GM12878 (cell line): ENCODE measurements around the gene ANKRD44. TPM values are rescaled to one million over a fixed set of nuclear protein-coding genes. Genes with fewer than 3 reads are reported as not detected.

Experiments used
- ATAC-seq: fragments of 200-7000 bp; cut with Tn5 transposase; 3 replicates; pipeline ENCODE4 v1.9.1; 2020; ENCODE audit warnings: mild to moderate bottlenecking, moderate library complexity
- BruUV-seq: library from RNA; stranded (reverse); fragments of 400-500 nt; replicated peaks from 2 replicates; lab custom pipeline; 2021; lab: Mats Ljungman, UMichigan
- CTCF ChIA-PET: fragments of 300-600 bp; sonication (Branson Sonifier 250); formaldehyde crosslinking; extraction: SDS; loops from one replicate; lab custom pipeline; 2021; ENCODE audit warnings: inconsistent platforms; lab: Yijun Ruan, JAX
- POLR2A ChIA-PET: fragments of 350-600 bp; formaldehyde crosslinking; extraction: SDS; loops from one replicate; lab custom pipeline; 2021; ENCODE audit warnings: inconsistent platforms; lab: Charles Lee
- RAD21 ChIA-PET: fragments of 300-600 bp; sonication (Branson Sonifier 250); formaldehyde crosslinking; loops from one replicate; lab custom pipeline; 2023; ENCODE audit warnings: antibody characterized with exemption; ENCODE audit not compliant: unreplicated experiment; lab: Charles Lee
- SMC1A ChIA-PET: fragments of 300-600 bp; sonication (Branson Sonifier 250); formaldehyde crosslinking; loops from one replicate; lab custom pipeline; 2023; ENCODE audit not compliant: unreplicated experiment, uncharacterized antibody; lab: Charles Lee
- DNase-seq: peaks from one replicate; pipeline ENCODE4 v3.0.0-alpha.2; 2011; ENCODE audit warnings: low read depth, low spot score
- FAIRE-seq: peaks from 3 replicates; lab custom pipeline; 2011; peaks lifted over from hg19 to GRCh38; lab: Jason Lieb, UNC
- H2AFZ ChIP-seq: 2 replicates; pipeline ENCODE4 v1.6.0; 2011; ENCODE audit warnings: low read depth, low read length, control low read depth; ENCODE audit not compliant: control insufficient read depth
- H3K27ac ChIP-seq: 2 replicates; pipeline ENCODE4 v1.5.1; 2011; ENCODE audit warnings: control low read depth; ENCODE audit not compliant: control insufficient read depth, insufficient read depth
- H3K27me3 ChIP-seq, 2 experiments: replicated peaks in 1 of 2; 2 replicates each; pipeline versions ENCODE4 v1.6.0 to v1.6.1; 2011; ENCODE audit warnings: low read length in 1 of 2; ENCODE audit not compliant: control insufficient read depth in 2 of 2, insufficient read depth in 2 of 2
- H3K36me3 ChIP-seq, 2 experiments: 2 replicates each; pipeline ENCODE4 v1.5.1; 2011; ENCODE audit warnings: low read length in 1 of 2; ENCODE audit not compliant: control insufficient read depth in 2 of 2, insufficient read depth in 2 of 2
- H3K4me1 ChIP-seq: 2 replicates; pipeline ENCODE4 v1.6.1; 2011; ENCODE audit warnings: mild to moderate bottlenecking, low read length, moderate library complexity, mixed read lengths; ENCODE audit not compliant: control insufficient read depth, insufficient read depth
- H3K4me2 ChIP-seq: 2 replicates; pipeline ENCODE4 v1.6.0; 2011; ENCODE audit warnings: control low read depth; ENCODE audit not compliant: control insufficient read depth, insufficient read depth
- H3K4me3 ChIP-seq: fragments of 200-600 bp; sonication (generic); 2 replicates; pipeline ENCODE4 v1.5.1; 2016
- H3K79me2 ChIP-seq: 2 replicates; pipeline ENCODE4 v1.6.0; 2011; ENCODE audit warnings: low read length; ENCODE audit not compliant: control insufficient read depth, insufficient read depth
- H3K9ac ChIP-seq: 2 replicates; pipeline ENCODE4 v1.8.0; 2011; ENCODE audit warnings: low read length, control low read depth, mixed read lengths; ENCODE audit not compliant: control insufficient read depth, insufficient read depth
- H3K9me3 ChIP-seq: replicated peaks from 3 replicates; pipeline ENCODE4 v1.5.1; 2011; ENCODE audit warnings: mild to moderate bottlenecking, low read length; ENCODE audit not compliant: control insufficient read depth, insufficient read depth
- H4K20me1 ChIP-seq: 2 replicates; pipeline ENCODE4 v1.6.0; 2011; ENCODE audit not compliant: control insufficient read depth, insufficient read depth
- ATF7 ChIP-seq: fragments of 450-650 bp; IDR thresholded peaks from 2 replicates; pipeline ENCODE4 v1.6.1; 2016; ENCODE audit warnings: low read depth, mild to moderate bottlenecking
- IKZF2 ChIP-seq, 2 experiments: fragments of 450-650 bp; IDR thresholded peaks; 2 replicates each; pipeline ENCODE4 v1.6.1; 2017; ENCODE audit warnings: mild to moderate bottlenecking in 2 of 2, moderate library complexity in 2 of 2
- JUNB ChIP-seq: IDR thresholded peaks from 2 replicates; pipeline ENCODE4 v1.6.1; 2016; ENCODE audit warnings: antibody characterized with exemption, mild to moderate bottlenecking
- MTA2 ChIP-seq: fragments of 450-650 bp; IDR thresholded peaks from 2 replicates; pipeline ENCODE4 v1.6.1; 2016; ENCODE audit warnings: low read depth, mild to moderate bottlenecking, moderate library complexity
- NBN ChIP-seq: fragments of 450-650 bp; IDR thresholded peaks from 2 replicates; pipeline ENCODE4 v1.6.1; 2016
- NFIC ChIP-seq: IDR thresholded peaks from 2 replicates; pipeline ENCODE4 v1.6.1; 2012; ENCODE audit warnings: low read depth, mild to moderate bottlenecking, inconsistent platforms, low read length, moderate library complexity
- RUNX3 ChIP-seq: IDR thresholded peaks from 2 replicates; pipeline ENCODE4 v1.6.1; 2012; ENCODE audit warnings: low read length, inconsistent platforms
- TBL1XR1 ChIP-seq: IDR thresholded peaks from 2 replicates; pipeline ENCODE4 v1.6.1; 2012; ENCODE audit warnings: low read depth, low read length, improper control_type of control experiment
- WGBS: methylation state at CpG from one replicate; pipeline ENCODE4 v1.1.6; 2016; ENCODE audit warnings: low lambda C conversion rate; ENCODE audit not compliant: insufficient replicate concordance, insufficient coverage; ENCODE audit errors: missing lambda C conversion rate; 5-methylcytosine and 5-hydroxymethylcytosine counted together
- in situ Hi-C: fragments of 300-500 bp; cut with MboI; formaldehyde crosslinking; loops from 9 replicates; pipeline ENCODE4 v1.14.3; 2018; ENCODE audit warnings: mixed read lengths
- intact Hi-C: fragments of 100-400 bp; cut with micrococcal nuclease; formaldehyde crosslinking; loops from one replicate; pipeline ENCODE4 v1.14.2; 2022; ENCODE audit not compliant: unreplicated experiment
- polyA plus RNA-seq, 11 experiments: library from polyadenylated mRNA; depleted of rRNA in 4 of 11; unstranded in 6 of 11; stranded (reverse) in 5 of 11; fragments of >200 nt; fragmentation: Nextera tagmentation in 4 of 11; fragmentation: Illumina TruSeq in 1 of 11; extraction: Ambion mirVana in 4 of 11; extraction: Trizol in 1 of 11; gene quantifications; 1 replicate in 1 of 11; 2 replicates in 10 of 11; pipeline versions ENCODE4 v1.2.1 to v1.2.3, GENCODE V29; 2011 to 2016; ENCODE audit warnings: inconsistent platforms in 2 of 11, missing spikeins in 2 of 11, low read depth in 1 of 11
- total RNA-seq, 4 experiments: library from RNA; depleted of rRNA in 3 of 4; stranded (reverse); fragments of >200 nt in 3 of 4; fragmentation: Illumina TruSeq in 1 of 4; extraction: Trizol in 1 of 4; gene quantifications; 2 replicates each; pipeline versions ENCODE4 v1.2.1 to v1.2.3, GENCODE V29; 2013 to 2021
- TF ChIP-seq, protein P1 (sequence below): fragments of 450-650 bp; IDR thresholded peaks from 2 replicates; pipeline ENCODE4 v1.6.1; 2018; ENCODE audit warnings: mild to moderate bottlenecking, low read depth, moderate library complexity; ENCODE audit not compliant: partially characterized antibody
- TF ChIP-seq, protein P2 (sequence below): fragments of 150-350 bp; IDR thresholded peaks from 2 replicates; pipeline ENCODE4 v1.6.1; 2016; ENCODE audit warnings: low read depth, low read length
- TF ChIP-seq, protein P3 (sequence below): fragments of 450-650 bp; IDR thresholded peaks from 2 replicates; pipeline ENCODE4 v1.6.1; 2017; ENCODE audit warnings: low read depth, mild to moderate bottlenecking, moderate library complexity
- TF ChIP-seq, protein P4 (sequence below): IDR thresholded peaks from 2 replicates; pipeline ENCODE4 v1.6.1; 2012; ENCODE audit warnings: low read depth, low read length, improper control_type of control experiment
- TF ChIP-seq, protein P5 (sequence below): fragments of 450-650 bp; IDR thresholded peaks from 2 replicates; pipeline ENCODE4 v1.6.1; 2016; ENCODE audit warnings: mild to moderate bottlenecking

The ANKRD44 gene
- total and polyA plus RNA-seq, 10 of the 15 experiments (the other 5 are each of a cell fraction or from before 2014, with no cell fraction given): 19.1 to 99.1 (median 59.6) TPM

DNA sequence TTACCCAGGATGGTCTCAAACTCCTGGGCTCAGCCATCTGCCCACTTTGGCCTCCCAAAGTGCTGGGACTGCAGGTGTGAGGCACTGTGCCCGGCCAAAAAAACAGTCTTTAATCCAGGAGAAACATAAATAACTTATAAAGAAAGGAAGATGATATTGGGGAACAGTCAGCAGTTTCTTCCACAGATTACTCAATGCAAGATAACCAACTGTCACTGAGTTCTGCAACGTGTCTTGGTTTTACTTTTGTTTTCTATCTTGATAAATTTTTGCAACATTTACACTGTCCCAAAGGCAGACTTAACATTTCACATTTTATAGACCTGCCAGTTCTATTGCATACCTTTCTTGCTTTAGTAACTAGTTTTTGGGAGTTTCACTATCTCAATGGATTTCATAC, 71.1 kb downstream of the ANKRD44 start:
- SMC1A ChIA-PET: interaction anchor here (0.8 to 10.7 kb wide), 16 partner anchors 10 to 109 kb away, joined by 3 to 175 read pairs (median 6); no protein-coding TSS in a partner anchor
- RAD21 ChIA-PET: interaction anchor here (0.8 to 6.2 kb wide), 14 partner anchors 12 to 69 kb away, joined by 3 to 58 read pairs (median 8); no protein-coding TSS in a partner anchor
- intact Hi-C loops: loop anchor here (2.0 kb wide), 2 partner anchors 37 to 49 kb away; no protein-coding TSS in a partner anchor
- Histone ChIP-seq H3K27me3 (no peaks in the 10 kb centered on the region), H3K9ac (peak overlapping the region; percentile 64), H3K4me2 (peak overlapping the region; percentile 93), H3K27ac (peak overlapping the region; percentile 77), H3K9me3 (peaks cover 2% of the 10 kb centered on the region; the same call in 2 of the 3 replicates), H4K20me1 (no peaks in the 10 kb centered on the region), H3K4me1 (peaks cover 49% of the 10 kb centered on the region), H3K36me3 (no peaks in the 10 kb centered on the region; a peak in 1 of 4 replicates), H3K79me2 (peaks cover 91% of the 10 kb centered on the region), H2AFZ (no peak overlapping the region), H3K4me3 (peak overlapping the region; percentile 56)
- in situ Hi-C loops: no loop called here
- FAIRE-seq (no peak), DNase-seq (no peak), ATAC-seq (peak; percentile 82)
- no TSS peak for BruUV-seq
- CTCF ChIA-PET: interaction anchor here (0.9 to 1.7 kb wide), 6 partner anchors 11 to 70 kb away, joined by 3 to 9 read pairs (median 4); no protein-coding TSS in a partner anchor
- POLR2A ChIA-PET: interaction anchor here (0.6 to 5.7 kb wide), 14 partner anchors 8 to 69 kb away, joined by 3 to 58 read pairs (median 4); no protein-coding TSS in a partner anchor
- WGBS: 0% methylated on average over 2 of the region's 2 CpGs
- TF ChIP-seq NFIC (0 out of 2 replicates have a peak, but pooled peaks have one; percentile 19), NBN (no peak), TBL1XR1 (no peak), JUNB (peak; percentile 40), MTA2 (0 out of 2 replicates have a peak, but pooled peaks have one; percentile 11), IKZF2 (IDR thresholded peaks at IDR 0.05) (0 out of 4 replicates have a peak, but pooled peaks of 1 of the 2 experiments have one; percentile 40), ATF7 (0 out of 2 replicates have a peak, but pooled peaks have one; percentile 15), RUNX3 (peak; percentile 38; the same call in 1 of the 2 replicates)
- TF ChIP-seq, protein P1, sequence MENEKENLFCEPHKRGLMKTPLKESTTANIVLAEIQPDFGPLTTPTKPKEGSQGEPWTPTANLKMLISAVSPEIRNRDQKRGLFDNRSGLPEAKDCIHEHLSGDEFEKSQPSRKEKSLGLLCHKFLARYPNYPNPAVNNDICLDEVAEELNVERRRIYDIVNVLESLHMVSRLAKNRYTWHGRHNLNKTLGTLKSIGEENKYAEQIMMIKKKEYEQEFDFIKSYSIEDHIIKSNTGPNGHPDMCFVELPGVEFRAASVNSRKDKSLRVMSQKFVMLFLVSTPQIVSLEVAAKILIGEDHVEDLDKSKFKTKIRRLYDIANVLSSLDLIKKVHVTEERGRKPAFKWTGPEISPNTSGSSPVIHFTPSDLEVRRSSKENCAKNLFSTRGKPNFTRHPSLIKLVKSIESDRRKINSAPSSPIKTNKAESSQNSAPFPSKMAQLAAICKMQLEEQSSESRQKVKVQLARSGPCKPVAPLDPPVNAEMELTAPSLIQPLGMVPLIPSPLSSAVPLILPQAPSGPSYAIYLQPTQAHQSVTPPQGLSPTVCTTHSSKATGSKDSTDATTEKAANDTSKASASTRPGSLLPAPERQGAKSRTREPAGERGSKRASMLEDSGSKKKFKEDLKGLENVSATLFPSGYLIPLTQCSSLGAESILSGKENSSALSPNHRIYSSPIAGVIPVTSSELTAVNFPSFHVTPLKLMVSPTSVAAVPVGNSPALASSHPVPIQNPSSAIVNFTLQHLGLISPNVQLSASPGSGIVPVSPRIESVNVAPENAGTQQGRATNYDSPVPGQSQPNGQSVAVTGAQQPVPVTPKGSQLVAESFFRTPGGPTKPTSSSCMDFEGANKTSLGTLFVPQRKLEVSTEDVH: no peak
- TF ChIP-seq, protein P2, sequence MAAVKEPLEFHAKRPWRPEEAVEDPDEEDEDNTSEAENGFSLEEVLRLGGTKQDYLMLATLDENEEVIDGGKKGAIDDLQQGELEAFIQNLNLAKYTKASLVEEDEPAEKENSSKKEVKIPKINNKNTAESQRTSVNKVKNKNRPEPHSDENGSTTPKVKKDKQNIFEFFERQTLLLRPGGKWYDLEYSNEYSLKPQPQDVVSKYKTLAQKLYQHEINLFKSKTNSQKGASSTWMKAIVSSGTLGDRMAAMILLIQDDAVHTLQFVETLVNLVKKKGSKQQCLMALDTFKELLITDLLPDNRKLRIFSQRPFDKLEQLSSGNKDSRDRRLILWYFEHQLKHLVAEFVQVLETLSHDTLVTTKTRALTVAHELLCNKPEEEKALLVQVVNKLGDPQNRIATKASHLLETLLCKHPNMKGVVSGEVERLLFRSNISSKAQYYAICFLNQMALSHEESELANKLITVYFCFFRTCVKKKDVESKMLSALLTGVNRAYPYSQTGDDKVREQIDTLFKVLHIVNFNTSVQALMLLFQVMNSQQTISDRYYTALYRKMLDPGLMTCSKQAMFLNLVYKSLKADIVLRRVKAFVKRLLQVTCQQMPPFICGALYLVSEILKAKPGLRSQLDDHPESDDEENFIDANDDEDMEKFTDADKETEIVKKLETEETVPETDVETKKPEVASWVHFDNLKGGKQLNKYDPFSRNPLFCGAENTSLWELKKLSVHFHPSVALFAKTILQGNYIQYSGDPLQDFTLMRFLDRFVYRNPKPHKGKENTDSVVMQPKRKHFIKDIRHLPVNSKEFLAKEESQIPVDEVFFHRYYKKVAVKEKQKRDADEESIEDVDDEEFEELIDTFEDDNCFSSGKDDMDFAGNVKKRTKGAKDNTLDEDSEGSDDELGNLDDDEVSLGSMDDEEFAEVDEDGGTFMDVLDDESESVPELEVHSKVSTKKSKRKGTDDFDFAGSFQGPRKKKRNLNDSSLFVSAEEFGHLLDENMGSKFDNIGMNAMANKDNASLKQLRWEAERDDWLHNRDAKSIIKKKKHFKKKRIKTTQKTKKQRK: no peak
- TF ChIP-seq, protein P3, sequence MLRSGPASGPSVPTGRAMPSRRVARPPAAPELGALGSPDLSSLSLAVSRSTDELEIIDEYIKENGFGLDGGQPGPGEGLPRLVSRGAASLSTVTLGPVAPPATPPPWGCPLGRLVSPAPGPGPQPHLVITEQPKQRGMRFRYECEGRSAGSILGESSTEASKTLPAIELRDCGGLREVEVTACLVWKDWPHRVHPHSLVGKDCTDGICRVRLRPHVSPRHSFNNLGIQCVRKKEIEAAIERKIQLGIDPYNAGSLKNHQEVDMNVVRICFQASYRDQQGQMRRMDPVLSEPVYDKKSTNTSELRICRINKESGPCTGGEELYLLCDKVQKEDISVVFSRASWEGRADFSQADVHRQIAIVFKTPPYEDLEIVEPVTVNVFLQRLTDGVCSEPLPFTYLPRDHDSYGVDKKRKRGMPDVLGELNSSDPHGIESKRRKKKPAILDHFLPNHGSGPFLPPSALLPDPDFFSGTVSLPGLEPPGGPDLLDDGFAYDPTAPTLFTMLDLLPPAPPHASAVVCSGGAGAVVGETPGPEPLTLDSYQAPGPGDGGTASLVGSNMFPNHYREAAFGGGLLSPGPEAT: 0 out of 2 replicates have a peak, but pooled peaks have one; percentile 27
- TF ChIP-seq, protein P4, sequence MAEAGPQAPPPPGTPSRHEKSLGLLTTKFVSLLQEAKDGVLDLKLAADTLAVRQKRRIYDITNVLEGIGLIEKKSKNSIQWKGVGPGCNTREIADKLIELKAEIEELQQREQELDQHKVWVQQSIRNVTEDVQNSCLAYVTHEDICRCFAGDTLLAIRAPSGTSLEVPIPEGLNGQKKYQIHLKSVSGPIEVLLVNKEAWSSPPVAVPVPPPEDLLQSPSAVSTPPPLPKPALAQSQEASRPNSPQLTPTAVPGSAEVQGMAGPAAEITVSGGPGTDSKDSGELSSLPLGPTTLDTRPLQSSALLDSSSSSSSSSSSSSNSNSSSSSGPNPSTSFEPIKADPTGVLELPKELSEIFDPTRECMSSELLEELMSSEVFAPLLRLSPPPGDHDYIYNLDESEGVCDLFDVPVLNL: no peak
- TF ChIP-seq, protein P5, sequence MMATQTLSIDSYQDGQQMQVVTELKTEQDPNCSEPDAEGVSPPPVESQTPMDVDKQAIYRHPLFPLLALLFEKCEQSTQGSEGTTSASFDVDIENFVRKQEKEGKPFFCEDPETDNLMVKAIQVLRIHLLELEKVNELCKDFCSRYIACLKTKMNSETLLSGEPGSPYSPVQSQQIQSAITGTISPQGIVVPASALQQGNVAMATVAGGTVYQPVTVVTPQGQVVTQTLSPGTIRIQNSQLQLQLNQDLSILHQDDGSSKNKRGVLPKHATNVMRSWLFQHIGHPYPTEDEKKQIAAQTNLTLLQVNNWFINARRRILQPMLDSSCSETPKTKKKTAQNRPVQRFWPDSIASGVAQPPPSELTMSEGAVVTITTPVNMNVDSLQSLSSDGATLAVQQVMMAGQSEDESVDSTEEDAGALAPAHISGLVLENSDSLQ: peak; percentile 51; the same call in 1 of the 2 replicates
